Endothelial cell (in vitro differentiated cells): ENCODE results near the gene PTGES3. TPM values are rescaled to one million over a fixed set of nuclear protein-coding genes. Genes with fewer than 3 reads are reported as not detected.
A peak's percentile ranks its signal among the peaks of the same experiment; 100 is the strongest.

Experiments
- DNase-seq: peaks from one replicate; pipeline ENCODE4 v3.0.0; 2021; ENCODE audit warnings: low spot score
- H3K27ac Mint-ChIP-seq: one replicate; pipeline ENCODE4 v1.8.0; 2021; ENCODE audit warnings: mixed read lengths, inconsistent platforms; ENCODE audit not compliant: unreplicated experiment
- H3K27me3 Mint-ChIP-seq: one replicate; pipeline ENCODE4 v1.8.0; 2021; ENCODE audit warnings: mild to moderate bottlenecking, moderate library complexity, mixed read lengths, inconsistent platforms; ENCODE audit not compliant: unreplicated experiment
- H3K36me3 Mint-ChIP-seq: one replicate; pipeline ENCODE4 v1.8.0; 2021; ENCODE audit warnings: mild to moderate bottlenecking, low read depth, mixed read lengths, inconsistent platforms; ENCODE audit not compliant: unreplicated experiment
- H3K4me1 Mint-ChIP-seq: one replicate; pipeline ENCODE4 v1.8.0; 2021; ENCODE audit warnings: mild to moderate bottlenecking, mixed read lengths, inconsistent platforms; ENCODE audit not compliant: unreplicated experiment
- H3K4me3 Mint-ChIP-seq: one replicate; pipeline ENCODE4 v1.8.0; 2021; ENCODE audit warnings: mild to moderate bottlenecking, mixed read lengths, inconsistent platforms; ENCODE audit not compliant: unreplicated experiment
- H3K9me3 Mint-ChIP-seq: one replicate; pipeline ENCODE4 v1.8.0; 2021; ENCODE audit warnings: mixed read lengths, inconsistent platforms; ENCODE audit not compliant: unreplicated experiment
- total RNA-seq: library from RNA; stranded (reverse); fragmentation: NEBNext Ultra II Directional; extraction: Animal tissue kit (Norgen Biotek cat#: 25700); gene quantifications from one replicate; pipeline ENCODE4 v1.2.1, GENCODE V29; 2021; ENCODE audit not compliant: unreplicated experiment
- TF ChIP-seq, protein P1 (sequence below): fragments of 200-600 bp; sonication (generic); IDR thresholded peaks from one replicate; pipeline ENCODE4 v1.5.0; 2021; ENCODE audit warnings: antibody characterized with exemption; ENCODE audit not compliant: unreplicated experiment

The PTGES3 gene
- total RNA-seq, 1 donor from 2014 or later = 165 TPM

DNA sequence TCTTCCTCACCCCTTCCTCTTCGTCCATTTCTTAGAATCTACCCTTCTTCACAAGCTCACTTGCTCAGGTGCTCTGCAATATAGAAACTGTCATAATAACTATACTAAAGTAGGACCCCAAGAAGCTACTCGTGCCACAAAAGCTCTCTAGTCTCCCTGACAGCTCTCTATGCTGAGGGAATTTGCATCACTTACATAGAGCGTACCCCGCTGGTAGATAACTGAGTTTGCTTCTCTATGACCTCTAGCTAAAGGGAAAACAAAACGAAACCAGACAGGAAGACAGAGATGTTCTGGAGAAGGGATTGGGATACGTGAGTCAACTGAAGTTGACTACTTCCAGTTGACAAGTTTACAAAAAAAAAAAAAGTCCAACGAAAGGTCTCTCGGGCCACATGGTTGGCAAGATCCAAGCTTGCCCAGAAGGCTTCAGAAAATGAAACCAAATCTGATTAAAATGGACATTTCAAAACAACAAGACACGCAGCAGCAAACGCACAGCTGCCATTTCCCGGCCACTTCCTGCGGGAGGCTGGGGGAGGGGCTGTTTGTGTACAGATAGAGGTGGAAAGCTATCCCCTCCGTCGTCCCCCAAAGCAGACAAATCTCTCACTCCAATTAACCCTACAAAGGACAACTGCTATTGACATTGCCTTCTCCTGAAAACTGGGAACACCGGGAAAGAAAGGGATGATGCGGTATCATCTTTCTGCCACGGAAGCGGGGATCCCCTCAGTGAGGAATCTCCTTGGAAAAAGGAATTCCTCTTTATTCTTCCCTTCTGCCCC lies 59.2 kb downstream of the PTGES3 start:
- H3K27me3 Mint-ChIP-seq = peaks cover 9% of the 10 kb centered on the region
- TF ChIP-seq, protein P1, sequence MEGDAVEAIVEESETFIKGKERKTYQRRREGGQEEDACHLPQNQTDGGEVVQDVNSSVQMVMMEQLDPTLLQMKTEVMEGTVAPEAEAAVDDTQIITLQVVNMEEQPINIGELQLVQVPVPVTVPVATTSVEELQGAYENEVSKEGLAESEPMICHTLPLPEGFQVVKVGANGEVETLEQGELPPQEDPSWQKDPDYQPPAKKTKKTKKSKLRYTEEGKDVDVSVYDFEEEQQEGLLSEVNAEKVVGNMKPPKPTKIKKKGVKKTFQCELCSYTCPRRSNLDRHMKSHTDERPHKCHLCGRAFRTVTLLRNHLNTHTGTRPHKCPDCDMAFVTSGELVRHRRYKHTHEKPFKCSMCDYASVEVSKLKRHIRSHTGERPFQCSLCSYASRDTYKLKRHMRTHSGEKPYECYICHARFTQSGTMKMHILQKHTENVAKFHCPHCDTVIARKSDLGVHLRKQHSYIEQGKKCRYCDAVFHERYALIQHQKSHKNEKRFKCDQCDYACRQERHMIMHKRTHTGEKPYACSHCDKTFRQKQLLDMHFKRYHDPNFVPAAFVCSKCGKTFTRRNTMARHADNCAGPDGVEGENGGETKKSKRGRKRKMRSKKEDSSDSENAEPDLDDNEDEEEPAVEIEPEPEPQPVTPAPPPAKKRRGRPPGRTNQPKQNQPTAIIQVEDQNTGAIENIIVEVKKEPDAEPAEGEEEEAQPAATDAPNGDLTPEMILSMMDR = no peak
- DNase-seq = peak; percentile 57
- peaks cover 14% of the 10 kb centered on the region for H3K36me3 Mint-ChIP-seq
- no peaks in the 10 kb centered on the region for H3K9me3 Mint-ChIP-seq
- peak overlapping the region; percentile 95 for H3K4me3 Mint-ChIP-seq
- H3K27ac Mint-ChIP-seq = peak overlapping the region; percentile 90
- peaks cover 44% of the 10 kb centered on the region for H3K4me1 Mint-ChIP-seq

DNA sequence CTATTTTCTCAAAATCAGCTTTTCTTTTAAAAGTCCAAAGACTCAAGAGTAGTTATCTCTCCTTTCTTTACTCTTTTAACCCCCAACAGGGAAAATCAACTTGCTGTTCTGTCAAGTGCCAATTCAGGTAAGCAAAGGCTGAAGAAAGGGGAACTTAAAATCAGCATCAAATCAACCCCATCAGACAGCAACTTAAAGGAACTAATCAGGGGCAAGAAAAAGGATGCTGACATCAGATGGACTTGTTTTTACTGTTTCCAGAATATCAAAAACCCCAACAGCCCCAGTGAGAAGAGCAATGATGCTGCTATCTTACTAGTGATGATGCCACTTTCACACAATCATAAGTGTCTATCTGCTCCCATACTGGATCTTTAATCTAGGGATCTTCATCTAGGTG lies 61.4 kb downstream of the PTGES3 start:
- H3K4me1 Mint-ChIP-seq = peaks cover 29% of the 10 kb centered on the region
- TF ChIP-seq, protein P1 = no peak
- no peaks in the 10 kb centered on the region for H3K9me3 Mint-ChIP-seq
- H3K27ac Mint-ChIP-seq = no peak overlapping the region
- peaks cover 19% of the 10 kb centered on the region for H3K36me3 Mint-ChIP-seq
- no peak overlapping the region for H3K4me3 Mint-ChIP-seq
- H3K27me3 Mint-ChIP-seq = peaks cover 6% of the 10 kb centered on the region
- no peak for DNase-seq

DNA sequence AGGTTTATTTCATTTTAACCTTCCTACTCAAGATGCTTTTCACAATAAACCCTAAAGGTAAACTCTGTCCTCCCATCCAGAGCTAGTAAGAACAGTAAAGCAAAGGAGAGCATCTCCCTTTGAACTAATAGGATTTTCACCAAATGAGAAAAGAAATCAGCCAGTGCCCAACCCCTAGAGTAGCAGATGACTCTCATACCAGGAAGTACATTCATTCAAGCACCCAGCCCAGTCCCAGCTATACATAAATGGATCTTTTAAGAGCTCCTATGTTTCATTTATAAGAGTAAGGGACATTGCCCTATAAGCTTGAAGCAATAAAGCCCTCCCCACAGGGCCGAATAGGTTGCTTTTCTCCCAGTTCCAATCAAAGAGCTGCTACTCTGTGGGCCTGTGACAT lies 65.5 kb downstream of the PTGES3 start:
- no peak for DNase-seq
- H3K27ac Mint-ChIP-seq = no peak overlapping the region
- TF ChIP-seq, protein P1 = no peak
- H3K9me3 Mint-ChIP-seq = no peaks in the 10 kb centered on the region
- H3K27me3 Mint-ChIP-seq = peaks cover 2% of the 10 kb centered on the region
- H3K36me3 Mint-ChIP-seq = peaks cover 27% of the 10 kb centered on the region
- H3K4me3 Mint-ChIP-seq = peak overlapping the region; percentile 38
- H3K4me1 Mint-ChIP-seq = peaks cover 17% of the 10 kb centered on the region

DNA sequence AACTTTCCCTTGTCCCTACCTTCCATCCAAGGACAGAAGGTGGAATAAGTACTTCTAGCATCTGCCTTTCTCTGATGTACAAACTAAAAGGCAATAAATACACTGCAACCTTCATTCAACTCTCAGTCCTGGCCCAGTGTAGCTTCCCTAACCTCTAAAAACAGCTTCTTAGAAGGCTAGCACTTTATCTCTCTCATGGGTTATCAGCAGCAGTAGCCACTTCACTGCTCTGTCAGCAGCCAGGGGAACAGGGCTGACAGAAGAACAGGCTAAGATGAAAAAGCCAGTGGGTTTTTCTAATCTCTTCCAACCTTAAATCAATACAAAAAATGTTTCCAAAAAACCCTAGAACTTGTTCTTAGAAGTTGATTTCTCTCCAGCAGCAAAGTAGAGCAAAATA lies 71.2 kb downstream of the PTGES3 start:
- peaks cover 59% of the 10 kb centered on the region for H3K36me3 Mint-ChIP-seq
- TF ChIP-seq, protein P1 = no peak
- H3K4me1 Mint-ChIP-seq = peaks cover 13% of the 10 kb centered on the region
- H3K27me3 Mint-ChIP-seq = peaks cover 2% of the 10 kb centered on the region
- no peak overlapping the region for H3K4me3 Mint-ChIP-seq
- no peaks in the 10 kb centered on the region for H3K9me3 Mint-ChIP-seq
- no peak overlapping the region for H3K27ac Mint-ChIP-seq
- DNase-seq = no peak

DNA sequence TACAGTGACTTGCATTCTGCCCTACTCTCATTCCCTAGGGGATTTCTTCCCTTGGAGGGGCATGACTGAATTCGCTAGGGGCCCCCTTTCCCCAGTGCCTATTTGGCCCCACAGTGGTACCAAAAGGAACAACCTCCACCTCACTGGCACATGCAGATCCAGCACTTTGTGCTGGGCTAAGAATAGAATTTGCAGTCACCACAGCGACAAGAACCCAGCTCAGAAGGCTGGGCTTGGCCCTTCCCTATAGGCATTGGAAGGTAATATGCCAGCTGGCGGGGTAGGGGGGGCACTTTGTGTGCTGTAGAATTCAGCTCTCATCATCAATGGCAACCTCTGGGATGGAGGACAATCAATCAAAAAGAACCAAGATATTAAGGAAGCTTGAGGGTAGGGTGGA lies 71.8 kb downstream of the PTGES3 start:
- H3K36me3 Mint-ChIP-seq = peaks cover 65% of the 10 kb centered on the region

More for the DNA sequence above, 71.8 kb downstream of the PTGES3 start:
- Mint-ChIP-seq H3K4me3 (no peak overlapping the region), H3K27me3 (peaks cover 2% of the 10 kb centered on the region), H3K27ac (no peak overlapping the region), H3K9me3 (no peaks in the 10 kb centered on the region), H3K4me1 (peaks cover 12% of the 10 kb centered on the region)
- TF ChIP-seq, protein P1 = no peak
- no peak for DNase-seq
